GM18517 (cell line): ENCODE data around the gene TCTN1.
"Not testable (repeated sequence)": the region's sequence is repeated elsewhere in the genome, so short reads cannot be mapped to it uniquely, and the experiment has no call there.

ENCODE experiments used
- ATAC-seq: cut with Tn5 transposase; IDR thresholded peaks from one replicate; pipeline ENCODE4 v1.9.1; 2021; ENCODE audit warnings: mild to moderate bottlenecking, moderate library complexity; ENCODE audit not compliant: unreplicated experiment

Gene TCTN1

DNA sequence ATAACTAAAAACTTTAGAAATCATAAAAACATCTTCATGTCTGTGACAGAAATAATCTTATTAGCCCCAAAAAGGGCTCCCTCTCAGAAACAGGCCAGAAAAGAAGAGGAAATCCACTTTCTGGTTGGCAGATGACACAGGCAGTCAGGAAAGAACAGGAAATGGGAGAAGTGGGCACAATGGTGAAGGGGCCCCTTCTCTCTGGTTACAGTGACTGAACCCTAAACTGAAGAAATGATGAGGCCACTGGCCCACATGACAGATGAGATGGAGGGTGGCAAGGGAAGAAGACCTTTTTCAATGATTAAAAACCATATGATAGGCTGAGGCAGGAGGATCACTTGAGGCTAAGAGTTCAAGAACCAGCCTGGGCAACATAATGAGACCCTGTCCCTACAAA is 21.1 kb downstream of the TCTN1 start:
- ATAC-seq, result no peak

DNA sequence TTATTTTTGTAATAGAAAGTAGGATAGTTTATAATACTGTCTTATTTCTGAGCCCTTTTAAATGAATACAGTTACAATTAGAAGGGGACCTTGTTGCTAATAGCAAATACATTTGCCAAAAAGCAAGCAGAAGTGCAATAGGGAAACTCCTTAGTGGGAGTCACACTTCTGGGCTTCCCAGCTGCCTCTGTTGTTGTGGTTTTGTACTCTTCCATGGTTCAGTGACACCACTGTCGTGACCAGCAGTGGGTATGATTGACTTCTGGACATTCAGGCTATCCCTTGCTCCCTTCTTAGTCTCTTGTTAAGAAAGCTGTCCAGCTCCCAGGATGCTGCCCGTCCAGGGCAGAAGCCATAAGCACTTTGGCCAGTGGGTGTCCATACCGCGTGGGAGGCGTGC is 22.6 kb downstream of the TCTN1 start:
- no peak for ATAC-seq

DNA sequence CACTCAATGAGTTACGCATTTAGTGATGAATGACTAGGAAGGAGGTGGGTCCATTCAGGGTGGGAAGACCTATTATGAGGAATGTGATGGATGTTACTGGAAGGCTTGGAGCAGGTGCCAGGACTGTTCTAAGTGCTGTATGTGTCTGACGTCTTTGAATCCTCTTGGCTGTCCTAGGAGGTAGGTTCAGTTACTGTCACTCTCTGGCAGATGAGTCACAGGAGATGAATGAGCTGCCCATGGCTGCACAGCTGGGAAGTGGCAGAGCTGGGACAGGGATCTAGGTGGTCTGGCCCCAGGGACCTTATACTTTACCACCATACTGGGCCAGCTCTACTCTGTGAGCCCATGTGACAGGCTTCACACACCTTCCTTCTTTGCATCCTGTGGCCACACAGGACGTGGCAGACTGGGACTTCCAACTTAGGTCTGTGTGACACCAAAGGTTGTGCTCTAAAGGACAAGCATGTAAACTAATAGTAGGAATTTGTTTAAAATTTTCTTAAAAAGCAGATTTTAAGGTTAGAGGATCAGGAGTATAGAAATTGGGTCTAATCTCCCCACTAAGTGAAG is 24.0 kb downstream of the TCTN1 start:
- no peak for ATAC-seq

DNA sequence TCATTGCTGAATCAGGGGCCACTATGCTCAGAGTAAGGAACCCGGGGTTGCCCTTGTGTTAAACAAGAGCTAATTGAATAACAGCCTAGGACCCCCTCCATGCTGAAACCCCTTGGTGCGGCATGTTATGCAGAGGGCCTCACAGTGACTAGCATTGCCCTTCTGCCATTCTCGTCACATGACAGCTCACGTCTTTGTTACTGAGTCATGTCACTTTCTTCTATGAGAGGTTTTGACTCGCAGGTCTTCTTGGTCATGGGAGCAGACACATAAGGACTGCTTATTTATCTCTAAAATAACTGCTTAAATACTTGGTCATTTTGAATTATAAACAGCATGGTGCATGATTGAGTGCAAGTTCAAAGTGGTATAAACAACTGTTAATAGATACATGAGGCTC is 24.9 kb downstream of the TCTN1 start:
- ATAC-seq, result no peak

DNA sequence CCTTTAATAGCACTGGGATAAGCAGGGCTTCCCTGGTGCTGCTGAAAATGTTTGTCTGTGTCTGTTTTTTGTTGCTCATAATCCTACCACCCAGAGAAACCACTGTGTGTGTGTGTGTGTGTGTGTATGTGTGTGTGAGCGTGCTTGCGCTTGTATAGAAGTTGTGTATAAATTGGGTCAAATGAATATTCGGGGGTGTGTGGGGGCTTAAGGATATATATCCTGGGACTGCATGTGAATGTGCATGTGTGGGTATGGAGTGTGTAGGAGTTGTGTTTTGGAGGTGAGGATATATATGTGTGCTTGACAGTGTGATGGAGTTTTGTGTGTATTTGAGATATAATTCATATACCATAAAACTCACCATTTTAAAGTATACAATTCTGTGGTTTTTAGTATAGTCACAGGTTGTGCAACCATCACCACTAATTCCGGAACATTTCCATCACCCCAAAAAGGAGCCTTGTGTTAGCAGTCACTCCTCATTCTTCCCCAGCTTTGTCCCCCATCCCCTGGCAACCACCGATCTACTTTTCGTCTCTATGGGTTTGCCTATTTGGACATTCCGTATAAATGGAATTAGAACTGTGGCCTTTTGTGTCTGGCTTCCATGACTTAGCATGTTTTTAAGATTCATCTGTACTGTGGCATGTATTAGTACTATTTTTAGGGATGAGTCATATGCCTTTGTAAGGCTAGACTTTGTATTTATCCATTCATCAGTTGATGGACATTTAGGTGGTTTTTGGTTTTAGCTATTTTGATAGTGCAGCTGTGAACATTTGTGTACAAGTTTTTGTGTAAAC is 25.6 kb downstream of the TCTN1 start:
- ATAC-seq, result no peak

DNA sequence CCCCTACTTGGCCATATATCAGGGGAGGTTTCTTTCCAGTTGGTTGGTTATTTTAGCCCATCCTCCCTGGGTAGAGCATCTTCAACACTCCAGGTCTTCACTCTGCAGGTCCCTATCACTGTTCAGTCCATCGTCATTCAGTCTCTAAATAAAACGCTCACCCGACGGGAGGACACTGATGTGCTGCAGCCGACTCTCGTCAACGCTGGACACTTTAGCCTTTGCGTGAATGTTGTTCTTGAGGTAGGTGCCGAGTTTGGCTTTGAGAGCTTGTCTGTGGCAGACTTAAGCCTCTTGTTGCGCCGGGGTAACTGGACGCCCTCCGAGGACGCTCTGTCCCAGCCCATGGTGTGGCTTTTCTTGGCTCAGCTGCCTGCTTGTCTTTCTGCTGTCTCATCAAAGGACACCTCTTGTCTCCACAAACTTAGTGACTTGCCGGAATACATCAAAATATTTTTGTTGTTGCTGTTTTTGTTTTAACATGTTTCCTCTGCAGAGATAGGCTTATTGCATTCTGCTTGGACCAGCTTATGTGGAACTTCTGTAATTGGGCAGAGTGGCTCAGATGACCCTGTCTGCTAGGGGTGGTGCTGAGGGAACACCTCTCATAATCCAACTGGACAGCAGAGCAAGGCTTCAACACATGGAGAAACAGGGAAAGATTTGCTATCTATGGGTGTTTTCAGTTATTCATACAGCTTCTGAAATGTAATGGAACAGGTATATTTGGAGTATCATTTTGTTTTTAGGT is 26.5 kb downstream of the TCTN1 start:
- no peak for ATAC-seq

DNA sequence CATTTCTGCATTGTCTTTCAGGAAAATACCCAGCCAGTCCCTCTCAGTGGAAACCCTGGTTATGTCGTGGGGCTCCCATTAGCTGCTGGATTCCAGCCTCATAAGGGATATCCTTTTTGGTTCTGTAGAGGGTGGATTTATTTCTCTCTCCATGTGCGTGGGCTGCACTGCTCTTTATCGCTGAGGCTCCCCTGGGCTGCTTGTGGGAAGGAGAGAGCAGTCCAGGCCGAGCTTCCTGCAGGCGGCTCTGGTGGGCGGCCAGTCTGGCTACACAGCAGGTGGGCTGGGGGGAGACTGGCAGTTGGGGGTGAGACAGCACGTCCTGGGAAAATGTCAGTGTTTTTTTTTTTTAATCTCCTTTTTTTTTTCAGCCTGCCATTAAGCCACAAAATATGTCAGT is 27.6 kb downstream of the TCTN1 start:
- ATAC-seq, result no peak

DNA sequence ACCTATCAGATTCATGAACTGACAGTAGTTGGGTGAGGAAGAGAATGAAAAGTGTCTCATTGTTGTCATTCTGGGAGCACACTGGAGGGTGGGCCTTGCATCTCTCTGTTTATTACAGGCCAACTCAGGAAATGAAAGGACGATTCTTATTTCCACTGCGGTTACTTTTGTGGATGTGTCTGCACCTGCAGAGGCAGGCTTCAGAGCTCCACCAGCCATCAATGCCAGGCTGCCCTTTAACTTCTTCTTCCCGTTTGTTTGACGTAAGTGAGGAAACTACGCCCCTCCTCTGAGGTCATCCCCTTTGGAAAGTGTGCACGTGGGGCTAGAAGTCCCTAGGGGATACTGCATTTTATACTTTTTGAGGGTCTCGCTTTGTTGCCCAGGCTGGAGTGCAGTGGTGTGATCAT is 33.7 kb downstream of the TCTN1 start:
- peak; percentile 61 for ATAC-seq

DNA sequence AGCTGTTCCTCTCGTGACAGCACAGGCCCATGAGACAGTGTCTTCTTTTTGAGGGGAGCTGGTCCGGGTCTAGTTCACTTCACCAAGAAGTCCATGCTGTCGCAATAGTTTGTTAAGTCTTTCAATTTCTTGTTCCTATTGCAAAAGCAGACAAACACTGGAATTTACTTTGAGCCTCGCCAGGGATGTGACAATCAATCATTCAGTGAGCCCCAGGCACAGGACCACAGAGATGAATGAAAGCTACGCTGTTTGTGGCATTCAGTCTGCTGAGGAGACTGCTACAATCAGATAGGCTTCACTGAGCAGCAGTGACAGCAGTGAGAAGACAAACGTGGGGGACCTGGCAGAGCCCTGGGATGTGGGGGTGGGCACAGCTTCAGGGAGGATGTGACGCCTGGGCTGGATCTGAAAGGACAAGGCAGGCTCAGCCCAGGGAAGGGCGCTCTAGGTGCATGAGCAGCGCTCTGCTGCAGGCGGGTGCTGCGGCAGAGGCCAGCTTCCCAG is 35.5 kb downstream of the TCTN1 start:
- ATAC-seq, result no peak

DNA sequence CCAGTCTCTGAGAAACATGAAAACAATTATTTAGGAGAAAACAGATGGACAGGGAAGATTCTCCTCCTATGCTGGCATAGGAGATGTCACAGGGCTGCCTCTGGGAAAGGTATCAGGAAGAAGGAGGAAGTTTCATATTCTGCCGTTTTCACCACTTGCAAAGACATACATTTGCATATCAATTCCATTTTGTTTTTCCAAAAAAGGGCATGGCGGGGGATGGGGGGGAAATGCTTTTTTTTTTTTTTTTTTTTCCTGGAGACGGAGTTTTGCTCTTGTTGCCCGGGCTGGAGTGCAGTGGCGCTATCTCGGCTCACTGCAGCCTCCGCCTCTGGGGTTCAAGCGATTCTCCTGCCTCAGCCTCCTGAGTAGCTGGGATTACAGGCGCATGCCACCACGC is 40.3 kb downstream of the TCTN1 start:
- ATAC-seq, result not testable (repeated sequence)

DNA sequence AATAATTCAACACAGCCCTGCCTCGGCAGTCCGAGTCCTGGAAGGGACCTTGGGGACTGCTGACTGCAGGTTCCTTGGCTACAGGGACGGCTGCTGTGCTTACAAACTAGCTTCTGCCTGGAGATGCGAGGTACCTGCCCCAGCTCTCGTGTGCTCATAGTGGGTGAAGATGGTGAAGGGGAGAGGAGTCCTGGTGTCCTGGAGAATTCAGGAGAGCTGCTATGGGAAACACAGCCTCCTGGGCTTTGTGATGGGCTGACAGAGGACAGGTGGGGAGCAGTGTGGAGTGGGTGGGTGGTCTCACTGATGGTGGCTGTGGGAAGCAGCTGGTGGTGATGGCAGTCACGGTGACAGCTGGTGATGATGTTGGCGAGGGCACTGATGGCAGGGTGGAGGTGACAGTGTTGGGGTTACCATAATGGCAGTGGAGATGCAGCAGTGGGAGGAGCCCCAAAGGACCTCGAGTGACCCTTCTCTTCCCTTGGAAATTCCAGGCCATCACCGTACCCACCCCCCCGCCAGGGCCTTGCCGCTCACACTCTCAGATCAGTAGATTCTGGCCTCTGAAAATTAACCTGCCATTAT is 42.2 kb downstream of the TCTN1 start:
- ATAC-seq, result no peak

DNA sequence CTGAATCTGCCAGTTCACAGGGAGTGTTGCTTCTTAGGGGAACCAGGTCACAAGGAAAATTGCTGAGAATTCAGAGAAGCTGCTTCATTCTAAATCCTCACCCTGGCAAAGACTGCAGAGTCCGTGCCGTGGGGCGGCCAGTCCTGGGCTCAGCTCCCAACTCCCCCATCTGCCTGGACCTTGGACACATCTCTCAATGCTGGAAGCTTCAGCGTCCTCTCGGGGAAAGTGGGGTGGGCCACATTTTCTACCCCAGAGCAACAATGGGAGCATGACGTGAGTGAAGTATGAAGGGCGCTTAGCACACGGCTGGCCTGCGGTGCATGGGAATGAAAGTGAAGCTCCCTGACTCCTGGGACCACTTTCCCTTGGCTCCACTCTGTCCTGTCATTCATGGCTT is 43.8 kb downstream of the TCTN1 start:
- ATAC-seq, result no peak

DNA sequence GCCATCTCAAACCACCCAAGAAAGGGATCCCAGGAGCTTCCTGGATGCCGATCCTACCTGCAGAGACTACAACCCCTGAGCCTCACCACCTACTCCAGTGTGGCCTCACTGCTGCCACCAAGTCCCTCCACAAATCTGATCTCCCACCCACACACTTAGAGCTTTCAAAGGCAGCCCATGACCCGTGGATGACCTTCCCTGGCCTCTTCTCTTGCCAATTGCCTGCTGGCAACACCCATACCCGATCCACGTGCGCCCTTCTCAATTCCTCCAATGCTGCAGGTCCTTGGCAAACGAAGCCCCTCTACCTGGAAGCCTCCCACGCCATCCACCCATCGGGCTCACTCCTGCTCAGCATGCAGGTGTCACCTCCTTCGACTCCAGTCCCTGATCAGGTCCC is 44.3 kb downstream of the TCTN1 start:
- ATAC-seq, result no peak

DNA sequence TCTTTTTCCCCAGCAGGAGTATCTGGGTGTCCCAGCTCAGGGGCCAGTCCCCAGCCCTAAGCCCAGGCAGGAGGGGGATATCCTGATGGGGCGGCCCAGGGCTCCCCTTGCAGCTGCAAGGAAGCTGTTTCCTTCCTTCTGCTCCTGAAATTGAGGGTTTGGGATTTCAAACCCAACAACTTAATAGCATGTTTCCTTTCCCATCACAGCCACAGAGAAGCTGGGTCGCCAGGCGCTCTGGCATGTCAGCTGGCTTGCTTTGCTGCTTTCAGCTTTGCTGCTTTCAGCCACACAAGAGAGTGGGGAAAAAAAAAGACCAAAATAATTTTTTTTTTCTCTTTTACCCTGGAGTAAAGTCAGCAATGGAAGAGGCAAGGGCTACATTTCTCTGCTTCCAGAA is 44.9 kb downstream of the TCTN1 start:
- ATAC-seq, result no peak

DNA sequence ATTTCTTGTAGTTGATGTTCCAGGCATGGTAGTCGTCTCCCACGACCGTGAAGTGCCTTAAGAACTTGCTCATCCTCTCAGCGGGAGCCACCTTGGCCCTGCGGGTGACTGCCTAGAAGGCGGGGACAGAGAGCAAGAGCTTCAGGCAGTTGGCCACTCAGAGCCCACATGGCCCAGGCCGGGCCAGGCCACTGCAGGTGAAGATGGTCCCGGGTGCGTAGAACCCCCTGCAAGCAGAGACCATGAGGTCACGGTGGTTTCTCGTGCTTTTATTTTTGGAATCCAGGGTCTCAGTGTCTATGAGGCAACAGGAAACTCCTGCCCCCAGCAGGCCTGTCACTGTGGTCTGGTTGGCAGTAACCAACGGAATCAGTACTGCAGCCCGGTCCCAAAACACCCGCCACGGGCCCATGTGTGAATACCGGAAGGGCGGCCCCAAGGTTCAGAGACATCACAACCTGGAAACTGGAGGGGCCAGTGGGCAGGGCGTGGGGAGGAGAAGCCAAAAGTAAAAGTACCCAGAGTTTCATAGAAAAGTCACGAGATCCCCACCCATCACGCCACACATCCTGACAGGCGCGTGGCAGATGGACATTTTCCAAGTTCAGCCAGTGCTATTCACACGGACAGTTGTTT is 47.5 kb downstream of the TCTN1 start:
- peak; percentile 87 for ATAC-seq

DNA sequence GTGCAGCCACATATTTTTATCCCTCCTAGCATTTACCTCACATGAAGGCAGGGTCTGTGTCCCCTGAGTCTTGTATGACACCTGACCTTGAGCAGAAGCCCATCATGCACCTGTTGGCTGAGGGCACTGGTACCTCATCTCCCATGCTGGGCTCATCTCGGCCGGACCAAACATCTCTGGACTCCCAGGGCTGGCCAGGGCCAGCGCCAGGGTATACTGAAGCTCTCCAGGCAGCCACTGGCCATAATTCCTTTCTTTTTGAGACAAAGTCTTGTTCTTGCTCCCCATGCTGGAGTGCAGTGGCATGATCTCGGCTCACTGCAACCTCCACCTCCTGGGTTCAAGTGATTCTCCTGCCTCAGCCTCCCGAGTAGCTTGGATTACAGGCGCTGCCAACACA is 53.0 kb downstream of the TCTN1 start:
- ATAC-seq, result no peak

DNA sequence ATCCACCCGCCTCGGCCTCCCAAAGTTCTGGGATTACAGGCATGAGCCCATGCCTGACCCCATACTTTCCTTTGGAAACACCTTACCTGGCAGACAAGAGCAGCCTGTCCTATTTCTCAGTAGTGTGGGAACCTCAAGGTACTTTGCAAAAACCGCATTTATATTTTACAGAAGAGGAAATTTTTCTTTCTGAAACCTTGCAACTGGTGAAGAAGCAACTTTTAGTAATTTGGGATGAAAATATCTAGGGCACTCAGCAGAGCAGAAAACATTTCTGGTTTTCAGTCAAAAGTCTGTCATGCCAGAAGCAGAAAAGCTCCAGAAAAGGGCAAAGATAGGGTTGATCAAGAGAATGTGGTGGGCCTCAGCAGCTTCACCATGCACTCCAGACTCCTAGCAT is 53.7 kb downstream of the TCTN1 start:
- no peak for ATAC-seq

DNA sequence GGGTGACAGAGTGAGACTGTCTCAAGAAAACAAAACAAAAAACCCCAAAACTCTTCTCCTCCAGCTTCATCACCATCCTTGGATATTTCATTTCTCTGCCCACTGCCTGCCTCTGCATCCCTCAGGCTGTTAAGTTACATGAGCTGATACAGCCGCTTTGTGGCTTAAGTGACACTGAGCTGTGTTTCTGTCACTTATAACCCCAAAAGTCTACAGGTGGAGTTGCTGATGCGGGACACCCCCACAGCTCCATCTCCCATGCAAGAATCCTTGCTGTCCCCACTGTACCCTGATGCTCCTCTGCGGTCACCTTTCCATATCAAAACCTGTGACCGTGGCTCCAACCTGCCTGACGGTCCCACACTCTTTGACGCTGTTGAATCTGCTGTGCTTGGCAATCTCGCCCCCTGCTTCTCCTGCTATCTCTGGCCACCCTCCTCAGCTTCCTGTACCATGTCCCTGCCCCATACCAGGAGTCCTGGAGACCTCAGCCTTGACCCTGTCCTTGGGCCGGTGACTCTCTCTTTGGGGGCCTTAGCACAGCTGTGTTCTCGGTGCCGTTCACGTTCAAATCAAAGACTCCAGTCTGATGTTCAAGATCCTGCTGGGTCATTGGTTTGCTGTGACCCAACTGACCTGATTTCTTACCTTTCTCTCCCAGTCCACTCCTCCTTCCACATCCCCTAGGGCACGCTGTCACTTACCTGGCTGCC is 54.7 kb downstream of the TCTN1 start:
- ATAC-seq, result no peak

DNA sequence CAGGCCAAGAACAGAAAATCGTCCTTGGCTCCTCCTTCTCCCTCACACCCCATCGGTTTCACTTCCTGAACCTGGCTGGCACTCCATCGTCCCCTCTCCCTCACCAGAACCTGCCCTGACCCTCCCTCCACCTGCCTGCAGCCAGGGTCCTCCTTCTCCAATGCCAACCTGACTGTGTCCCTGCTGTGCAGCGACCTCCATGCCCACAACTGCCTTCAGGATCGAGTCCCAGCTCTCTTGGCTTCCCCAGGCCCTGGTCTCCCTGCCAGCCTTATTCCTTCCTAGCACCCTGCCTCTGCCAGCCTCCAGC is 55.2 kb downstream of the TCTN1 start:
- peak; percentile 23 for ATAC-seq

DNA sequence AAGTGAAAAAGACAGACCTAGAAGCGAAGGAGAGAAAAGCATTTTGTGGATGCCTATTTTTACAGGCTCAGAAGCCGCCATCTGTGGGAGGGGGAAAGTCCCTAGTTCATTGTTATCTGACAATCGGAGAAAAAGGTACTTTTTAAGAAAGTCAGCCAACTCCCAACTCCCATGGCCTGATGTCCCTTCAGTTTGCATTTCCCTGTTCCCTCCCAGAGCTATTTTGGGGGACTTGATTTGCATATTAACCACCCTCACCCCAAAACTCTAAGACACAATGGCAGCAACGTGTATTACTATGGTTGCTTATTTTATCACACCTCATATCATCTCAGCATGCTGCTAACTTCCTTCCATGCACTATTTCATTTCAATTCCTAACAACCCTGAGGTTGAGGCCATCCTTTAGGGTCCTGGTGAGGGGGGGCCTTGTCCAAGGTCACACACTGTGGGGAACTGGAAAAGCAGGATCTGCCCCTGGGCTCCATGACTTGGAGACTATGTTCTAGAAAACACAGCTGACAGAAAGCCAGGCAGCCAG is 56.3 kb downstream of the TCTN1 start:
- peak; percentile 68 for ATAC-seq
